GM12878 (cell line): Measurements from ENCODE around the gene TRIM38. TPM values are rescaled to one million over a fixed set of nuclear protein-coding genes. Genes with fewer than 3 reads are reported as not detected.

ENCODE experiments used
- ATAC-seq: fragments of 200-7000 bp; cut with Tn5 transposase; 3 replicates; pipeline ENCODE4 v1.9.1; 2020; ENCODE audit warnings: mild to moderate bottlenecking, moderate library complexity
- BruUV-seq: library from RNA; stranded (reverse); fragments of 400-500 nt; replicated peaks from 2 replicates; lab custom pipeline; 2021; lab: Mats Ljungman, UMichigan
- CTCF ChIA-PET: fragments of 300-600 bp; sonication (Branson Sonifier 250); formaldehyde crosslinking; extraction: SDS; loops from one replicate; lab custom pipeline; 2021; ENCODE audit warnings: inconsistent platforms; lab: Yijun Ruan, JAX
- POLR2A ChIA-PET: fragments of 350-600 bp; formaldehyde crosslinking; extraction: SDS; loops from one replicate; lab custom pipeline; 2021; ENCODE audit warnings: inconsistent platforms; lab: Charles Lee
- RAD21 ChIA-PET: fragments of 300-600 bp; sonication (Branson Sonifier 250); formaldehyde crosslinking; loops from one replicate; lab custom pipeline; 2023; ENCODE audit warnings: antibody characterized with exemption; ENCODE audit not compliant: unreplicated experiment; lab: Charles Lee
- SMC1A ChIA-PET: fragments of 300-600 bp; sonication (Branson Sonifier 250); formaldehyde crosslinking; loops from one replicate; lab custom pipeline; 2023; ENCODE audit not compliant: unreplicated experiment, uncharacterized antibody; lab: Charles Lee
- DNase-seq: peaks from one replicate; pipeline ENCODE4 v3.0.0-alpha.2; 2011; ENCODE audit warnings: low read depth, low spot score
- FAIRE-seq: peaks from 3 replicates; lab custom pipeline; 2011; peaks lifted over from hg19 to GRCh38; lab: Jason Lieb, UNC
- H2AFZ ChIP-seq: 2 replicates; pipeline ENCODE4 v1.6.0; 2011; ENCODE audit warnings: low read depth, low read length, control low read depth; ENCODE audit not compliant: control insufficient read depth
- H3K27ac ChIP-seq: 2 replicates; pipeline ENCODE4 v1.5.1; 2011; ENCODE audit warnings: control low read depth; ENCODE audit not compliant: control insufficient read depth, insufficient read depth
- H3K27me3 ChIP-seq, 2 experiments: replicated peaks in 1 of 2; 2 replicates each; pipeline versions ENCODE4 v1.6.0 to v1.6.1; 2011; ENCODE audit warnings: low read length in 1 of 2; ENCODE audit not compliant: control insufficient read depth in 2 of 2, insufficient read depth in 2 of 2
- H3K36me3 ChIP-seq, 2 experiments: 2 replicates each; pipeline ENCODE4 v1.5.1; 2011; ENCODE audit warnings: low read length in 1 of 2; ENCODE audit not compliant: control insufficient read depth in 2 of 2, insufficient read depth in 2 of 2
- H3K4me1 ChIP-seq: 2 replicates; pipeline ENCODE4 v1.6.1; 2011; ENCODE audit warnings: mild to moderate bottlenecking, low read length, moderate library complexity, mixed read lengths; ENCODE audit not compliant: control insufficient read depth, insufficient read depth
- H3K4me2 ChIP-seq: 2 replicates; pipeline ENCODE4 v1.6.0; 2011; ENCODE audit warnings: control low read depth; ENCODE audit not compliant: control insufficient read depth, insufficient read depth
- H3K4me3 ChIP-seq: fragments of 200-600 bp; sonication (generic); 2 replicates; pipeline ENCODE4 v1.5.1; 2016
- H3K79me2 ChIP-seq: 2 replicates; pipeline ENCODE4 v1.6.0; 2011; ENCODE audit warnings: low read length; ENCODE audit not compliant: control insufficient read depth, insufficient read depth
- H3K9ac ChIP-seq: 2 replicates; pipeline ENCODE4 v1.8.0; 2011; ENCODE audit warnings: low read length, control low read depth, mixed read lengths; ENCODE audit not compliant: control insufficient read depth, insufficient read depth
- H3K9me3 ChIP-seq: replicated peaks from 3 replicates; pipeline ENCODE4 v1.5.1; 2011; ENCODE audit warnings: mild to moderate bottlenecking, low read length; ENCODE audit not compliant: control insufficient read depth, insufficient read depth
- H4K20me1 ChIP-seq: 2 replicates; pipeline ENCODE4 v1.6.0; 2011; ENCODE audit not compliant: control insufficient read depth, insufficient read depth
- ESRRA ChIP-seq: IDR thresholded peaks from 2 replicates; pipeline ENCODE4 v1.6.1; 2012; ENCODE audit warnings: mild to moderate bottlenecking, low read length, improper control_type of control experiment
- HDGF ChIP-seq: fragments of 450-650 bp; IDR thresholded peaks from 2 replicates; pipeline ENCODE4 v1.6.1; 2016; ENCODE audit warnings: antibody characterized with exemption
- KLF5 ChIP-seq: fragments of 450-650 bp; IDR thresholded peaks from 2 replicates; pipeline ENCODE4 v1.6.1; 2014; ENCODE audit warnings: mild to moderate bottlenecking; ENCODE audit not compliant: partially characterized antibody
- PAX5 ChIP-seq: IDR thresholded peaks from 2 replicates; pipeline ENCODE4 v1.6.1; 2011; ENCODE audit warnings: low read depth, low read length, borderline replicate concordance
- STAT1 ChIP-seq: fragments of 450-650 bp; conservative IDR thresholded peaks from 2 replicates; pipeline ENCODE4 v1.6.1; 2014; ENCODE audit warnings: antibody characterized with exemption, mild to moderate bottlenecking
- TAF1 ChIP-seq: IDR thresholded peaks from 2 replicates; pipeline ENCODE4 v1.6.1; 2011; ENCODE audit warnings: mild to moderate bottlenecking, low read depth, low read length, borderline replicate concordance
- TCF12 ChIP-seq: IDR thresholded peaks from 2 replicates; pipeline ENCODE4 v1.6.1; 2011; ENCODE audit warnings: low read depth, mild to moderate bottlenecking, low read length
- ZNF384 ChIP-seq: IDR thresholded peaks from 2 replicates; pipeline ENCODE4 v1.6.1; 2012; ENCODE audit warnings: low read depth, mild to moderate bottlenecking, low read length, improper control_type of control experiment, borderline replicate concordance
- WGBS: methylation state at CpG from one replicate; pipeline ENCODE4 v1.1.6; 2016; ENCODE audit warnings: low lambda C conversion rate; ENCODE audit not compliant: insufficient replicate concordance, insufficient coverage; ENCODE audit errors: missing lambda C conversion rate; 5-methylcytosine and 5-hydroxymethylcytosine counted together
- in situ Hi-C: fragments of 300-500 bp; cut with MboI; formaldehyde crosslinking; loops from 9 replicates; pipeline ENCODE4 v1.14.3; 2018; ENCODE audit warnings: mixed read lengths
- intact Hi-C: fragments of 100-400 bp; cut with micrococcal nuclease; formaldehyde crosslinking; loops from one replicate; pipeline ENCODE4 v1.14.2; 2022; ENCODE audit not compliant: unreplicated experiment
- polyA plus RNA-seq, 11 experiments: library from polyadenylated mRNA; depleted of rRNA in 4 of 11; unstranded in 6 of 11; stranded (reverse) in 5 of 11; fragments of >200 nt; fragmentation: Nextera tagmentation in 4 of 11; fragmentation: Illumina TruSeq in 1 of 11; extraction: Ambion mirVana in 4 of 11; extraction: Trizol in 1 of 11; gene quantifications; 1 replicate in 1 of 11; 2 replicates in 10 of 11; pipeline versions ENCODE4 v1.2.1 to v1.2.3, GENCODE V29; 2011 to 2016; ENCODE audit warnings: inconsistent platforms in 2 of 11, missing spikeins in 2 of 11, low read depth in 1 of 11
- total RNA-seq, 4 experiments: library from RNA; depleted of rRNA in 3 of 4; stranded (reverse); fragments of >200 nt in 3 of 4; fragmentation: Illumina TruSeq in 1 of 4; extraction: Trizol in 1 of 4; gene quantifications; 2 replicates each; pipeline versions ENCODE4 v1.2.1 to v1.2.3, GENCODE V29; 2013 to 2021
- TF ChIP-seq, protein P1 (sequence below): fragments of 450-650 bp; IDR thresholded peaks from 2 replicates; pipeline ENCODE4 v1.6.1; 2014; ENCODE audit warnings: mild to moderate bottlenecking
- TF ChIP-seq, protein P2 (sequence below): IDR thresholded peaks from 2 replicates; pipeline ENCODE4 v1.6.1; 2011; ENCODE audit warnings: borderline replicate concordance, low read depth, mild to moderate bottlenecking, moderate library complexity, low read length; ENCODE audit not compliant: insufficient read depth, poor library complexity, severe bottlenecking

The TRIM38 gene
- total and polyA plus RNA-seq, 10 of the 15 experiments (the other 5 are each of a cell fraction or from before 2014, with no cell fraction given): 4.5 to 14.7 (median 11.1) TPM

DNA sequence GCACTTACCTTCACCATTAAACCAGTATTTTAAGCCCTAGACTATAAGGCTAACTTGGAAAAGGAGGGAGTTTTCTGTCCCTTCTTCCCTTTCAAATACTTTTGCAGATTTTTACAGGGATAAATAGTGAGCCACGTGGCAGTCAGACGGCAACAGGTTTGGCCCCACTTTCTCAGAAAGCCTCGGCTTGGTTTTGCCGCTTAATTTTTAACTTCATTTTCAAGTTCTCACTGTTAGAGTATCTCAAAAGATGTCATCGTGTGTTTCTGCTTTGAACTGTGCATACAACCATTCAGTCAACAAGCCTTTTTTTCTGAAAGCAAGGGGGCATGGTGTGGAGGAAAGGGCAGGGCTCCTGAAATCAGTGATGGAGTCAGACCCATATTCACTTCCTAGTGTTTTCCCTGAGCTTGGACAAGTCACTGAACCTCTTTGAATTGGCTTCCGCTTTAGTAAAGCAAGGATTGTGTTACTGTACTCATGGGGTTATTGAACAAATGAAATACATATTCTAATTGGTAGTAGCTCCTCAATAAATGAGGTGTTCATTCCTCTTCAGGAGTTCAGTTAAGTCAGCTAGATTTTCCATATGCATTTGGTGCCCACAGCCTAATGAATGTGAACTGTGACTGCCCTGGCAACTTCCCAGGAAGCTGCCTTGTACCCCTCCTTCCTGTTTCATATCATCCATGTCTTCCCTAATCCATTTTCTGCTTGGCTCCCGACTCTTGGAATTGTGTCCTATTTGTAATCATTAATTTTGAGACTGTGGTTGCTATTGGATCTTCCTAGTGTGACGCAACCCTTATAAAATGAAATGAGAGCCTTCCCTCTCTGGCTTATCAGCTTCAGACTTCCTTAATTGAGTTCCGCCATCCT lies 31.8 kb upstream of the TRIM38 start, which contains the start of gene SLC17A2:
SLC17A2 (minus strand) TSS at position 160 of the 879 bp plus-strand sequence. CDS start 4,895 bp downstream, outside the sequence.
- POLR2A ChIA-PET: no interaction called here
- no peak for FAIRE-seq
- intact Hi-C loops: no loop called here
- no peak within 1 kb of the TSS for H3K9ac ChIP-seq
- TF ChIP-seq, protein P1, sequence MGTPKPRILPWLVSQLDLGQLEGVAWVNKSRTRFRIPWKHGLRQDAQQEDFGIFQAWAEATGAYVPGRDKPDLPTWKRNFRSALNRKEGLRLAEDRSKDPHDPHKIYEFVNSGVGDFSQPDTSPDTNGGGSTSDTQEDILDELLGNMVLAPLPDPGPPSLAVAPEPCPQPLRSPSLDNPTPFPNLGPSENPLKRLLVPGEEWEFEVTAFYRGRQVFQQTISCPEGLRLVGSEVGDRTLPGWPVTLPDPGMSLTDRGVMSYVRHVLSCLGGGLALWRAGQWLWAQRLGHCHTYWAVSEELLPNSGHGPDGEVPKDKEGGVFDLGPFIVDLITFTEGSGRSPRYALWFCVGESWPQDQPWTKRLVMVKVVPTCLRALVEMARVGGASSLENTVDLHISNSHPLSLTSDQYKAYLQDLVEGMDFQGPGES: no peak
- TF ChIP-seq, all 136 proteins: peak for 0
- BruUV-seq: no TSS peak
- no peaks in the 10 kb centered on the region for H3K4me1 ChIP-seq
- no peak for DNase-seq
- H3K79me2 ChIP-seq: no peaks in the 10 kb centered on the region
- no peaks in the 10 kb centered on the region for H3K36me3 ChIP-seq
- H3K27me3 ChIP-seq: no peaks in the 10 kb centered on the region; a peak in 1 of 4 replicates
- 60% methylated on average over 9 of the region's 9 CpGs for WGBS
- CTCF ChIA-PET: interaction anchor here (0.7 kb wide), 1 partner anchor 421 kb away, joined by 3 read pairs; no protein-coding TSS in a partner anchor
- H2AFZ ChIP-seq: no peak within 1 kb of the TSS
- RAD21 ChIA-PET: interaction anchor here (1.4 kb wide), 1 partner anchor 213 kb away, joined by 3 read pairs; no protein-coding TSS in a partner anchor
- H3K4me3 ChIP-seq: no peak within 1 kb of the TSS
- no peaks in the 10 kb centered on the region for H3K9me3 ChIP-seq
- no peak within 1 kb of the TSS for H3K27ac ChIP-seq
- SMC1A ChIA-PET: interaction anchor here (0.8 kb wide), 1 partner anchor 9 kb away, joined by 3 read pairs; no protein-coding TSS in a partner anchor
- in situ Hi-C loops: loop anchor here (25.0 kb wide), 1 partner anchor 668 kb away; no protein-coding TSS in a partner anchor
- no peaks in the 10 kb centered on the region for H4K20me1 ChIP-seq
- no peak for ATAC-seq
- no peak within 1 kb of the TSS for H3K4me2 ChIP-seq

DNA sequence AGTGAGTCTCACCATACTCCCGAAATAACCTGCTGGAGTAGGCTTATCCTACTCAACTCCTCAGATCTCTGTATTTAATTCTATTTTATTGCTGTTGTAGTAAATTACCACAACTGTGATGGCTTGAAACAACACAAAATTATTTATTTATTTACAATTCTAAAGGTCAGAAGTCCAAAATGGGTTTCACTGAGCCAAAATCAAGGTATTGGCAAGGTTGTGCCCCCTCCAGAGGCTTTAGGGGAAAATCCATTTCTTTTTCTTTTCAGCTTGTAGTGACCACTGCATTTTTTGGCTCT lies 31.2 kb upstream of the TRIM38 start:
- Histone ChIP-seq H3K27ac (no peak overlapping the region), H3K9ac (no peak overlapping the region), H3K4me3 (no peak overlapping the region), H3K9me3 (no peaks in the 10 kb centered on the region), H2AFZ (no peak overlapping the region), H3K79me2 (no peaks in the 10 kb centered on the region), H3K27me3 (no peaks in the 10 kb centered on the region; a peak in 2 of 4 replicates), H4K20me1 (no peaks in the 10 kb centered on the region), H3K4me2 (no peak overlapping the region), H3K4me1 (no peaks in the 10 kb centered on the region), H3K36me3 (no peaks in the 10 kb centered on the region)
- no peak for ATAC-seq
- CTCF ChIA-PET: interaction anchor here (0.7 kb wide), 1 partner anchor 422 kb away, joined by 3 read pairs; no protein-coding TSS in a partner anchor
- SMC1A ChIA-PET: interaction anchor here (1.5 kb wide), 1 partner anchor 31 kb away, joined by 4 read pairs; the partner anchor contains the start of gene TRIM38
- TF ChIP-seq TAF1 (no peak), PAX5 (no peak), TCF12 (no peak), HDGF (no peak), KLF5 (no peak), ESRRA (no peak), STAT1 (no peak), ZNF384 (no peak)
- TF ChIP-seq, protein P2, sequence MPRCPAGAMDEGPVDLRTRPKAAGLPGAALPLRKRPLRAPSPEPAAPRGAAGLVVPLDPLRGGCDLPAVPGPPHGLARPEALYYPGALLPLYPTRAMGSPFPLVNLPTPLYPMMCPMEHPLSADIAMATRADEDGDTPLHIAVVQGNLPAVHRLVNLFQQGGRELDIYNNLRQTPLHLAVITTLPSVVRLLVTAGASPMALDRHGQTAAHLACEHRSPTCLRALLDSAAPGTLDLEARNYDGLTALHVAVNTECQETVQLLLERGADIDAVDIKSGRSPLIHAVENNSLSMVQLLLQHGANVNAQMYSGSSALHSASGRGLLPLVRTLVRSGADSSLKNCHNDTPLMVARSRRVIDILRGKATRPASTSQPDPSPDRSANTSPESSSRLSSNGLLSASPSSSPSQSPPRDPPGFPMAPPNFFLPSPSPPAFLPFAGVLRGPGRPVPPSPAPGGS: no peak
- intact Hi-C loops: no loop called here
- BruUV-seq: no TSS peak
- DNase-seq: no peak
- in situ Hi-C loops: loop anchor here (25.0 kb wide), 1 partner anchor 669 kb away; no protein-coding TSS in a partner anchor
- FAIRE-seq: no peak
- RAD21 ChIA-PET: interaction anchor here (1.4 kb wide), 1 partner anchor 213 kb away, joined by 3 read pairs; no protein-coding TSS in a partner anchor
- POLR2A ChIA-PET: no interaction called here
- 0% methylated on average over 1 of the region's 1 CpG for WGBS
